Spleen (tissue), 11 donors: ENCODE results near the gene BRINP1. TPM values are rescaled to one million over a fixed set of nuclear protein-coding genes. Genes with fewer than 3 reads are reported as not detected.

ENCODE experiments used
- DNase-seq: peaks from one replicate; pipeline ENCODE4 v3.0.0-alpha.2; 2020
- H3K27ac ChIP-seq, 8 donors: fragments of 200-600 bp; sonication (generic) in 7 of 8; 1 replicate in 4 of 8; 2 replicates in 4 of 8; pipeline versions ENCODE4 v1.5.0 to v1.8.0; 2016 to 2021; ENCODE audit warnings: inconsistent platforms in 4 of 8, mild to moderate bottlenecking in 4 of 8, moderate library complexity in 1 of 8
- H3K27me3 ChIP-seq, 7 donors: fragments of 200-600 bp; sonication (generic) in 6 of 7; replicated peaks in 1 of 7; 1 replicate in 4 of 7; 2 replicates in 3 of 7; pipeline versions ENCODE4 v1.5.0 to v1.8.0; 2016 to 2021; ENCODE audit warnings: inconsistent platforms in 3 of 7, mild to moderate bottlenecking in 1 of 7
- H3K36me3 ChIP-seq, 6 donors: fragments of 200-600 bp; sonication (generic) in 5 of 6; 1 replicate in 4 of 6; 2 replicates in 2 of 6; pipeline versions ENCODE4 v1.5.0 to v1.8.0; 2016 to 2021; ENCODE audit warnings: inconsistent platforms in 2 of 6
- H3K4me1 ChIP-seq, 6 donors: fragments of 200-600 bp; sonication (generic) in 5 of 6; 1 replicate in 3 of 6; 2 replicates in 3 of 6; pipeline versions ENCODE4 v1.5.0 to v1.8.0; 2016 to 2021; ENCODE audit warnings: inconsistent platforms in 3 of 6
- H3K4me3 ChIP-seq, 8 donors: fragments of 200-600 bp; sonication (generic) in 7 of 8; 1 replicate in 4 of 8; 2 replicates in 4 of 8; pipeline versions ENCODE4 v1.5.0 to v1.8.0; 2016 to 2021; ENCODE audit warnings: inconsistent platforms in 4 of 8, mild to moderate bottlenecking in 4 of 8, moderate library complexity in 2 of 8
- H3K9me3 ChIP-seq, 8 donors: fragments of 200-600 bp; sonication (generic) in 7 of 8; 1 replicate in 4 of 8; 2 replicates in 4 of 8; pipeline versions ENCODE4 v1.5.0 to v1.8.0; 2016 to 2021; ENCODE audit warnings: inconsistent platforms in 4 of 8
- POLR2A ChIP-seq, 3 donors: fragments of 450-650 bp; IDR thresholded peaks; one replicate each; pipeline ENCODE4 v1.5.1; 2017; ENCODE audit warnings: antibody characterized with exemption in 3 of 3, mild to moderate bottlenecking in 1 of 3
- POLR2AphosphoS5 ChIP-seq, 3 donors: sonication (generic); formaldehyde crosslinking; IDR thresholded peaks; one replicate each; pipeline ENCODE4 v1.5.1; 2017; ENCODE audit warnings: antibody characterized with exemption in 3 of 3
- WGBS, 5 donors: extraction: QIAGEN DNeasy Blood & Tissue Kit in 3 of 5; methylation state at CpG; one replicate each; pipeline versions ENCODE4 v1.1.5 to v1.1.7; 2013 to 2018; 5-methylcytosine and 5-hydroxymethylcytosine counted together
- intact Hi-C: fragments of 100-400 bp; cut with DNase I; formaldehyde crosslinking; loops from one replicate; pipeline ENCODE4 v1.15.0; 2023; ENCODE audit warnings: low total_unique reads
- polyA plus RNA-seq, 3 donors: library from polyadenylated mRNA; stranded (reverse); fragments of 200-250 nt; gene quantifications; one replicate each; pipeline ENCODE4 v1.2.1, GENCODE V29; 2013
- total RNA-seq, 7 donors: library from RNA; depleted of rRNA in 3 of 7; stranded (reverse); fragments of >200 nt in 3 of 7; fragmentation: NEBNext Ultra II Directional in 4 of 7; extraction: Animal tissue kit (Norgen Biotek cat#: 25700) in 4 of 7; gene quantifications; one replicate each; pipeline versions ENCODE4 v1.1.0 to v1.2.1, GENCODE V29; 2016 to 2021
- TF ChIP-seq, protein P1 (sequence below), 11 experiments: fragments of 200-600 bp in 7 of 11; fragments of 450-650 bp in 4 of 11; sonication (generic) in 4 of 11; IDR thresholded peaks in 8 of 11; conservative IDR thresholded peaks in 3 of 11; 1 replicate in 7 of 11; 2 replicates in 4 of 11; pipeline versions ENCODE4 v1.4.0 to v1.8.0; 2016 to 2021; ENCODE audit warnings: antibody characterized with exemption in 11 of 11, inconsistent platforms in 4 of 11, mild to moderate bottlenecking in 1 of 11
- donor health status: healthy with polysubstance abuse.
- donor health status: DM: no; HTN: no; CAD: no; lungs with moderate emphysema.
- donor health status: DM: no; HTN: no; CAD: no.
- donor health status: Bipolar disorder and iron deficiency.
- donor health status: healthy.
- donor health status: DM: no; HTN: no; CAD: no.
- donor health status: DM: yes; HTN: yes; CAD: no.

BRINP1 gene
- total and polyA plus RNA-seq, 10 donors: 0.05 to 1.2 (median 0.32) TPM; not detected in 1

DNA sequence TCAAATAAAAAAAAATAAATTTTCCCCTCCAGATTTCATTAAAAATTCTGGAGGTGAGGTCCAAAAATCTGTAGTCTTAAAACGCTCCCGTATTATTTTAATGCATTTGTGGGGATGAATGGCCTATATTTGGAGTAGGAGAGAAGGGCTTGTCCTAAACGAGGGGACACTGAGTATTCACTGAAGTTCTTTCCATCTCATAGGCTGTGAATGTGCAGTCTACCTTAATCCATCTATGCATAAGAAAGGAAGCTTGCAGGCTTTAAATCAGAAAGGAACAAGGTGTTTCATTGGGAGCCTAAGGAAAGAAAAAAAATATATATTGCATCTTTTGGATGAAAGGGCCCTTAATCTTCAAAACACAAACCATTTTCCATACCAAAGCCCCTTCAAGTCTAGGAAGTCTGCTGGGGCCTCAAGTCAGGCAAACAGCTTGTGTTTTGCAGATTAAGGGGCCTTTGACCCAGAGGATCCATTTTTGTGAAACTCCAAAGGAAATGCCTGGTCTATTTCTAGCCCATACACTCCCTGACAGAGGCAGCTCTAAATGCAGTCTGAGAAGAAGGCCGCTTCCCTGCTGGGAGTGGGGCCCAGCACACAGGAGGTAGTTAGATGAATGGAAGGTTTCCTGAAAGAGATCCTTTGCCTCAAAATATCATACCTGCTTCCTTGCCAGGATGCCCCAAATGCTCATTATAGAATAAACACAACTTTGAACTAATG is 35.6 kb downstream of the BRINP1 start:
- H3K36me3 ChIP-seq: no peaks in the 10 kb centered on the region
- no peak overlapping the region for H3K4me3 ChIP-seq
- no peak overlapping the region for H3K27ac ChIP-seq
- TF ChIP-seq POLR2AphosphoS5 (IDR thresholded peaks at IDR 0.05): no peak
- no peak for TF ChIP-seq POLR2A (IDR thresholded peaks at IDR 0.05)
- TF ChIP-seq, protein P1, sequence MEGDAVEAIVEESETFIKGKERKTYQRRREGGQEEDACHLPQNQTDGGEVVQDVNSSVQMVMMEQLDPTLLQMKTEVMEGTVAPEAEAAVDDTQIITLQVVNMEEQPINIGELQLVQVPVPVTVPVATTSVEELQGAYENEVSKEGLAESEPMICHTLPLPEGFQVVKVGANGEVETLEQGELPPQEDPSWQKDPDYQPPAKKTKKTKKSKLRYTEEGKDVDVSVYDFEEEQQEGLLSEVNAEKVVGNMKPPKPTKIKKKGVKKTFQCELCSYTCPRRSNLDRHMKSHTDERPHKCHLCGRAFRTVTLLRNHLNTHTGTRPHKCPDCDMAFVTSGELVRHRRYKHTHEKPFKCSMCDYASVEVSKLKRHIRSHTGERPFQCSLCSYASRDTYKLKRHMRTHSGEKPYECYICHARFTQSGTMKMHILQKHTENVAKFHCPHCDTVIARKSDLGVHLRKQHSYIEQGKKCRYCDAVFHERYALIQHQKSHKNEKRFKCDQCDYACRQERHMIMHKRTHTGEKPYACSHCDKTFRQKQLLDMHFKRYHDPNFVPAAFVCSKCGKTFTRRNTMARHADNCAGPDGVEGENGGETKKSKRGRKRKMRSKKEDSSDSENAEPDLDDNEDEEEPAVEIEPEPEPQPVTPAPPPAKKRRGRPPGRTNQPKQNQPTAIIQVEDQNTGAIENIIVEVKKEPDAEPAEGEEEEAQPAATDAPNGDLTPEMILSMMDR (IDR thresholded peaks at IDR 0.05 in 8 of 11, conservative IDR thresholded peaks at IDR 0.05 in 3 of 11): no peak
- intact Hi-C loops: no loop called here
- WGBS, 5 donors: 52 to 65% (median 63%) methylated on average over 4 of the region's 4 CpGs
- H3K27me3 ChIP-seq: no peaks in the 10 kb centered on the region
- no peak for DNase-seq
- H3K9me3 ChIP-seq: peaks cover 2 to 24% (median 16%) of the 10 kb centered on the region in 8 donors
- H3K4me1 ChIP-seq: no peaks in the 10 kb centered on the region

DNA sequence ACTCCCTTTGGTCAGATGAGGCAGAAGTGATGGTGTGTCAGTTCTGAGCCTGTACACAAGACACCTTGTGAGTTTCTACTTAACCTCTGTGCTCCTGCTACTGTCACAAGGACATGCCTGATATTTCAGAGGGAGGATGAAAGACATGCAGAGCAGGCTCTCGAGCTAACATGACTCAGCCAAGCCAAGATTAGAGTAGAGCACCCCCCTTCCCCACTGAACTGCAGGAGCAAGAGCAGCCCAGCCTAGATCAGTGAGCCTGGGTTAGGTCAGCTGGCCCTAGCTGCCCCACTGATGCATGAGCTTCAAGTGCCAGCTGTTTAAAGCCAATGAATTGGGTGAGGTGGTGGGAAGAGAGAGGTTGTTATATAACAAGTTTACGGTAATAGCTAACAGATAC is 36.7 kb downstream of the BRINP1 start:
- 62 to 78% (median 67%) methylated on average over 2 of the region's 2 CpGs for WGBS, 5 donors
- intact Hi-C loops: no loop called here
- peaks cover 2 to 36% (median 19%) of the 10 kb centered on the region in 8 donors for H3K9me3 ChIP-seq
- no peaks in the 10 kb centered on the region for H3K4me1 ChIP-seq
- DNase-seq: no peak
- no peak overlapping the region for H3K27ac ChIP-seq
- no peaks in the 10 kb centered on the region for H3K27me3 ChIP-seq
- TF ChIP-seq, protein P1 (IDR thresholded peaks at IDR 0.05 in 8 of 11, conservative IDR thresholded peaks at IDR 0.05 in 3 of 11): no peak
- H3K36me3 ChIP-seq: no peaks in the 10 kb centered on the region
- no peak overlapping the region for H3K4me3 ChIP-seq

DNA sequence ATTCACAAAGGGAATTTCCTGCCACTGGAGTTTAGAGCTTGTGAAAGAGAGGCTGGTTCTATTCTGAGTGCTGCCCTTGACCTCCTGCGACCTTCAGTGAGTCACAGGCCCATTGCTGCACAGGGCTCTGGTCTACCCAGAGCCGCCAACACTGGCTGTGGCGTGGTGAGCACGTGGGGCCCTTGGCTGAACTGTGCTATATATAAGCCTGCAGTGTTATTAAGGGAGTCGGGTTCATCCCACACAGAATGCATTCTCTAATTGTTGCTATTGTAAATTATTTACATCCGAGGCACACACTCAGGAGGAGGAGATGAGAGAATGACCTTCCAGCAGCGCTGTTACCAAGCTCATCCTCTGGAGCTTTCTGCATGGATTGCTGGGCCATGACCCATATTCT is 47.1 kb downstream of the BRINP1 start:
- no peak for DNase-seq
- H3K27me3 ChIP-seq: no peaks in the 10 kb centered on the region
- no peaks in the 10 kb centered on the region for H3K4me1 ChIP-seq
- TF ChIP-seq POLR2A (IDR thresholded peaks at IDR 0.05): no peak
- TF ChIP-seq POLR2AphosphoS5 (IDR thresholded peaks at IDR 0.05): peak in 2 of 3 donors; percentile 12 to 31
- H3K27ac ChIP-seq: no peak overlapping the region
- peaks cover 0 to 5% (median 0%) of the 10 kb centered on the region in 8 donors for H3K9me3 ChIP-seq
- no peaks in the 10 kb centered on the region for H3K36me3 ChIP-seq
- WGBS, 5 donors: 42 to 63% (median 55%) methylated on average over 4 to 7 of the region's 7 CpGs
- intact Hi-C loops: no loop called here
- H3K4me3 ChIP-seq: no peak overlapping the region

DNA sequence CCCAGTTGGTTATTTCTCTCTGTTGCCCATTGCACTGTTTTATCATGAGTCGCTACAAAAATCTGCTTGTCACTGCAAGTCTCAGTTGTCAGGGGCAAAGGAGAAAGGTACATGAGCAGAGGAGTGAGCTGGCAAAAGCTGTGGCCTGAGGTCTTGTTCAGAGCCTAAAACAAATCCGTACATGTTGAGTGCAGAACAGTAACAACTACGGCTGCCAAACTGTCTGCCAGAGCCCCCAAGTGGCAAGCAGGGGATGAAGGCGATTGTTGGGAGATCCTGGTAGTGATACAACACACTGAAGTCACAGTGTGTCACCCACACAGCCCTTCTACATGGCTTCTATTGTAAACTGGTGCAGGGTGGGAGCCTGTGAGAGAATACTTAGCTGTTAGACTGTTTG is 50.9 kb downstream of the BRINP1 start:
- intact Hi-C loops: no loop called here
- H3K36me3 ChIP-seq: no peaks in the 10 kb centered on the region
- 53 to 68% (median 56%) methylated on average over 4 of the region's 4 CpGs for WGBS, 5 donors
- no peak overlapping the region for H3K4me3 ChIP-seq
- no peaks in the 10 kb centered on the region for H3K27me3 ChIP-seq
- DNase-seq: no peak
- no peak overlapping the region for H3K27ac ChIP-seq
- H3K4me1 ChIP-seq: no peaks in the 10 kb centered on the region
- H3K9me3 ChIP-seq: peaks cover 0 to 5% (median 0%) of the 10 kb centered on the region in 8 donors
- TF ChIP-seq, protein P1 (IDR thresholded peaks at IDR 0.05 in 8 of 11, conservative IDR thresholded peaks at IDR 0.05 in 3 of 11): no peak
- TF ChIP-seq POLR2A (IDR thresholded peaks at IDR 0.05): no peak
